ENCODE results near the gene TRMT2B. TPM values are rescaled to one million over a fixed set of nuclear protein-coding genes. Genes with fewer than 3 reads are reported as not detected.
"Not testable (repeated sequence)": the region's sequence is repeated elsewhere in the genome, so short reads cannot be mapped to it uniquely, and the experiment has no call there.

Gene TRMT2B
- total RNA-seq, 4 donors from 2014 or later = 14.9 to 25.4 (median 21.7) TPM

- H3K9me3 ChIP-seq = no peaks in the 10 kb centered on the region
- no peak for TF ChIP-seq EP300 (IDR thresholded peaks at IDR 0.05; ENCODE audit: low read depth)
- no peak for TF ChIP-seq POLR2AphosphoS5 (IDR thresholded peaks at IDR 0.05)
- no peak for TF ChIP-seq CTCF (IDR thresholded peaks at IDR 0.05)
- TF ChIP-seq POLR2A (IDR thresholded peaks at IDR 0.05) = no peak
- intact Hi-C loops (cut with DNase I; ENCODE audit: low total_unique reads) (no loop called here), in situ Hi-C loops (cut with MboI; ENCODE audit: low pct_ligation_motif_present in 1 of 4, low pct_unique_long_range_greater_than_20kb in 1 of 4, low sequenced_read_pairs in 3 of 4) (no loop called here)
- no peaks in the 10 kb centered on the region for H3K4me1 ChIP-seq
- H3K4me3 ChIP-seq = no peak overlapping the region
- DNase-seq = no peak
- H3K27me3 ChIP-seq = no peaks in the 10 kb centered on the region
- no peaks in the 10 kb centered on the region for H3K36me3 ChIP-seq
- H3K27ac ChIP-seq = no peak overlapping the region
Measured at GRCh38 chrX:101037231-101037630, 14.7 kb downstream of the TRMT2B start.

GRCh38 chrX:101029665-101030064 lies 22.2 kb downstream of the TRMT2B start:
- intact Hi-C loops (cut with DNase I; ENCODE audit: low total_unique reads) = no loop called here
- DNase-seq = no peak
- Histone ChIP-seq H3K36me3 (no peaks in the 10 kb centered on the region), H3K4me1 (no peaks in the 10 kb centered on the region), H3K4me3 (no peak overlapping the region), H3K9me3 (no peaks in the 10 kb centered on the region), H3K27ac (no peak overlapping the region), H3K27me3 (no peaks in the 10 kb centered on the region)
- 88% methylated on average over 1 of the region's 1 CpG; no CpG with 5 or more reads in 1 of the 2 donors for whole genome bisulfite sequencing, 2 donors (ENCODE audit: low coverage in 1 of 2)
- in situ Hi-C loops (cut with MboI; ENCODE audit: low pct_ligation_motif_present in 1 of 4, low pct_unique_long_range_greater_than_20kb in 1 of 4, low sequenced_read_pairs in 3 of 4) = no loop called here
- TF ChIP-seq POLR2A (IDR thresholded peaks at IDR 0.05) = no peak
- no peak for TF ChIP-seq EP300 (IDR thresholded peaks at IDR 0.05; ENCODE audit: low read depth)
- TF ChIP-seq CTCF (IDR thresholded peaks at IDR 0.05) = no peak
- TF ChIP-seq POLR2AphosphoS5 (IDR thresholded peaks at IDR 0.05) = no peak

- Histone ChIP-seq H3K9me3 (no peaks in the 10 kb centered on the region), H3K27me3 (no peaks in the 10 kb centered on the region), H3K27ac (no peak overlapping the region), H3K36me3 (no peaks in the 10 kb centered on the region), H3K4me3 (no peak overlapping the region), H3K4me1 (no peaks in the 10 kb centered on the region)
- intact Hi-C loops (cut with DNase I; ENCODE audit: low total_unique reads) (no loop called here), in situ Hi-C loops (cut with MboI; ENCODE audit: low pct_ligation_motif_present in 1 of 4, low pct_unique_long_range_greater_than_20kb in 1 of 4, low sequenced_read_pairs in 3 of 4) (no loop called here)
- DNase-seq = no peak
- 73% methylated on average over 1 of the region's 1 CpG; no CpG with 5 or more reads in 1 of the 2 donors for WGBS, 2 donors (ENCODE audit: low coverage in 1 of 2)
- no peak for TF ChIP-seq POLR2A (IDR thresholded peaks at IDR 0.05)
- no peak for TF ChIP-seq POLR2AphosphoS5 (IDR thresholded peaks at IDR 0.05)
- TF ChIP-seq EP300 (IDR thresholded peaks at IDR 0.05; ENCODE audit: low read depth) = no peak
Measured at GRCh38 chrX:101028562-101028961, 23.3 kb downstream of the TRMT2B start.

- intact Hi-C loops (cut with DNase I; ENCODE audit: low total_unique reads) = no loop called here
- TF ChIP-seq CTCF (IDR thresholded peaks at IDR 0.05) = no peak
- no peaks in the 10 kb centered on the region for H3K27me3 ChIP-seq
- H3K36me3 ChIP-seq = no peaks in the 10 kb centered on the region
- no peak overlapping the region for H3K27ac ChIP-seq
- no peaks in the 10 kb centered on the region for H3K4me1 ChIP-seq
- no peak for DNase-seq
- no peak overlapping the region for H3K4me3 ChIP-seq
- no peaks in the 10 kb centered on the region for H3K9me3 ChIP-seq
- in situ Hi-C loops (cut with MboI; ENCODE audit: low pct_ligation_motif_present in 1 of 4, low pct_unique_long_range_greater_than_20kb in 1 of 4, low sequenced_read_pairs in 3 of 4) = no loop called here
Measured at GRCh38 chrX:101025126-101025525, 26.8 kb downstream of the TRMT2B start.

GRCh38 chrX:101022020-101022419 lies 29.9 kb downstream of the TRMT2B start:
- Histone ChIP-seq H3K4me3 (no peak overlapping the region), H3K4me1 (no peaks in the 10 kb centered on the region), H3K27me3 (no peaks in the 10 kb centered on the region), H3K36me3 (no peaks in the 10 kb centered on the region), H3K9me3 (no peaks in the 10 kb centered on the region), H3K27ac (no peak overlapping the region)
- 100% methylated on average over 3 of the region's 3 CpGs for WGBS, 2 donors (ENCODE audit: low coverage in 1 of 2)
- DNase-seq = no peak
- TF ChIP-seq POLR2A (IDR thresholded peaks at IDR 0.05) (no peak), CTCF (IDR thresholded peaks at IDR 0.05) (no peak), POLR2AphosphoS5 (IDR thresholded peaks at IDR 0.05) (no peak), EP300 (IDR thresholded peaks at IDR 0.05; ENCODE audit: low read depth) (no peak)
- in situ Hi-C loops (cut with MboI; ENCODE audit: low pct_ligation_motif_present in 1 of 4, low pct_unique_long_range_greater_than_20kb in 1 of 4, low sequenced_read_pairs in 3 of 4) (no loop called here), intact Hi-C loops (cut with DNase I; ENCODE audit: low total_unique reads) (no loop called here)

GRCh38 chrX:101012031-101012430 lies 39.9 kb downstream of the TRMT2B start:
- H3K36me3 ChIP-seq; H3K4me1 ChIP-seq; DNase-seq; H3K4me3 ChIP-seq; H3K27ac ChIP-seq; intact Hi-C loops (cut with DNase I; ENCODE audit: low total_unique reads); H3K9me3 ChIP-seq; in situ Hi-C loops (cut with MboI; ENCODE audit: low pct_ligation_motif_present in 1 of 4, low pct_unique_long_range_greater_than_20kb in 1 of 4, low sequenced_read_pairs in 3 of 4); H3K27me3 ChIP-seq: not testable (repeated sequence)
- WGBS, 2 donors (ENCODE audit: low coverage in 1 of 2) = 93% methylated on average over 1 of the region's 1 CpG; no CpG with 5 or more reads in 1 of the 2 donors
